SKM-1 treated with dmso at 0.1 percent for 144 hours (cell line): ENCODE measurements around the gene TMEM60.
"Not testable (repeated sequence)": the region's sequence is repeated elsewhere in the genome, so short reads cannot be mapped to it uniquely, and the experiment has no call there.

Experiments
- DNase-seq: peaks from one replicate; lab custom pipeline; 2025; ENCODE audit not compliant: unreplicated experiment; lab: John Stamatoyannopoulos, UW

Gene TMEM60, protein sequence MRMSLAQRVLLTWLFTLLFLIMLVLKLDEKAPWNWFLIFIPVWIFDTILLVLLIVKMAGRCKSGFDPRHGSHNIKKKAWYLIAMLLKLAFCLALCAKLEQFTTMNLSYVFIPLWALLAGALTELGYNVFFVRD

DNA sequence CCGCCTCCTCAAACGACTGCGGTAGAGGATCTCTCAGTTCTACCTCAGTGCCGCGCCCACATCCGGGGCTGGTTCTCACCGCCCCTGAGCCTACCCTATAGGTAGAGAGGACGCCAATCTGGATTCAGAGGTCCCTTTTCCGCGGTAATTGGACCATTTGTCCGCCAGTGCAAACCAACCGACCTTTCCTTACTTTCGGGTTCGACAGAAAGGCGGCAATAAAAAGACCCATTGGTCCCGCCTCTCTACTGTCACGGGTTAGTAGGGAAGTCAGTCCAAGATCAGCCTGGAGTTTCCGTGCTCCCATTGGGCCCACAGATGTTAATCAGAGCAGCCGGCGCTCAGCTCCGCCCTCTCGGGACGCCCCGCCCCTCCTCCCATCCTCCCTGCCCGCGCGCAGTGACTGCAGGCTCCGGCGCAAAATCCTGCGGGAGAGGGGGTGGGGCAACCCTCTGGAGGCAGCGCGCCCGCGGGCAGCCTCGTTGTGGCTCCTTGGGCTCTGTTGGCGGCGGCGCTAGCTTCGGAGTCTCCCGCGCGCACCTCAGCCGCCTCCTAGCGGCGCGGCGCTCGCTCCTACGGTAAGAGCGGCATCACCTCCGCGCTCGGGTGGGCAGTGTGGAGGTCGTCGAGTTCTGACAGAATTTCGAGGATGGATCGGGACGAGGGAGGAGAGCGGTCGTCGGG is at the start of gene TMEM60, which contains the start of gene PHTF2:
Gene TMEM60, minus strand, starts transcription at position 41 of the 684 bp plus-strand sequence. CDS start 4,061 bp downstream, outside the sequence.
Gene PHTF2, plus strand, starts transcription at position 380 of the 684 bp plus-strand sequence.
- peak; percentile 100 for DNase-seq

- no peak for DNase-seq
These were observed 48.3 kb upstream of the TMEM60 start for GRCh38 chr7:77846317-77847092.

DNA sequence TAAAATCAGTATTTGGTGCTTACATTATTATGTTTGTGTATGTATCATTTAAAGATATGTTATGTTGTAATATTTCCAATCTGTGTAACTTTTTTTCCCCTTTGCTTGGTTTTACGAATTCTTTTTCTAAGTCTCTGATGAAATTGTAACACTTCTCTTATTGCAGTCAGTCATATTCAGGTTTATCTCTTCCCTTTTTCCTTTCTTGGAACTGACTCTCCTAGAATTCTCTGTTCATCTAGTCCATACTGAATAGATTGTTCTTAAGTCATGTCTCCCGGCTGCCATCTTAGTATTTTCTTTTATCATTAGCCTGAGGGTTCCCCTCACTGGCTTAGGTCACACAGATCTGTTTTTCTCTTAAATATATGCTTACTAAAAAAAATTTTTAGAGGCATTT is 45.0 kb upstream of the TMEM60 start:
- no peak for DNase-seq

- no peak for DNase-seq
These were observed 41.7 kb upstream of the TMEM60 start for GRCh38 chr7:77839919-77840318.

- no peak for DNase-seq
These were observed 40.8 kb upstream of the TMEM60 start for GRCh38 chr7:77838929-77839491.

DNA sequence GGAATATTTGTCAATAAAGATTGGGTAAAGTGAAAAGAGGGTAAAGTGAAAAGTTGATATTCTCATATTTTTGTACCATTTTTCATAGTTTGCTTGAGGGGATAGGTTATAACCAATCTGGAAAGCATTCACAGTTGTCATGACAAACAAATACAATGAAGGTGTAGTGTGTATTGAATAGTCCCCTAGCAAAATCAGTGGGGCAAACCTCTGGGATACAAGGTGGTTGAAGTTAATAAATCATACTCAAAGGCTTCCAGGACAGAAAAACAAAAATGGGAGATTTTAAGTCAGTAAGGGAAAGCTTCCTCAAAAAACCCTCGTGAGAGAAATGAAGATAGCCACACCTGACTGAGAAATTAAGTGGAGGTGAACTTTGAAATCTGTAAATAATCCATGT is 39.7 kb upstream of the TMEM60 start:
- DNase-seq = no peak

- DNase-seq = no peak
These were observed 39.0 kb upstream of the TMEM60 start for GRCh38 chr7:77837275-77837674.

- DNase-seq = not testable (repeated sequence)
These were observed 38.2 kb upstream of the TMEM60 start for GRCh38 chr7:77836425-77836824.

- no peak for DNase-seq
These were observed 34.9 kb upstream of the TMEM60 start for GRCh38 chr7:77833136-77833535.

- DNase-seq = no peak
These were observed 33.7 kb upstream of the TMEM60 start for GRCh38 chr7:77831953-77832352.

GRCh38 chr7:77831481-77831880 is 33.2 kb upstream of the TMEM60 start:
- DNase-seq = no peak

DNA sequence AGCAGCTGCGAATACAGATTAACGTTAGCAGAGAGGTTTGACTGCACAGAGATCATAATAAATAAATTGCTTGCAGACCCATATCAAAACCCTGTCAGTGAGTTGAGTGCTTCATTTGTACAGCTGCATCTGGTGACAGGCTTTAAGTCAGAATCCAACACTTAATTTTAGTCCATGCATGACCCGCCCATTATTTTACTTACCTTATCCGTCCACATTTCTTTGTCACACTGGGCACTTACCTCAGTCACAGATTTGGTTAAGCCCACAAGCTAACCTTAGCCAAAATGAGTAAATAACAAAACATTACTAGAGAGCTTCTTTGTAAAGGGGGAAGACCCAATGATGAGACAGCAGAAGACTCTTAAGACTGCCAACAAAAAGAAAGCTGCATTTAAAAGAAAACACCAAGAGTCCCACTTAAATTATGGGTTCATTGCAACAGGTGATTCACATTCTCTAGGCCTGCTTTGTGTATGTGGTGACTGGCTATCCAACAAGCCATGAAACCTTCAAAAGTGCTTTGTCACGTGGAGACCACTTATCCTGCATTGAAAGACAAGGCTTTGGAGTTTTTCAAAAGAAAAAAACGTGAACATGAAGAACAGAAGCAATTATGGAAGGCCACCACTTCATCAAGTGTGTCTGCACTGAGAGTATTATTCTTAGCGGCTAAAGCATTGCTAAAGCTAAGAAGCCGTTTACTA is 32.6 kb upstream of the TMEM60 start:
- no peak for DNase-seq

DNA sequence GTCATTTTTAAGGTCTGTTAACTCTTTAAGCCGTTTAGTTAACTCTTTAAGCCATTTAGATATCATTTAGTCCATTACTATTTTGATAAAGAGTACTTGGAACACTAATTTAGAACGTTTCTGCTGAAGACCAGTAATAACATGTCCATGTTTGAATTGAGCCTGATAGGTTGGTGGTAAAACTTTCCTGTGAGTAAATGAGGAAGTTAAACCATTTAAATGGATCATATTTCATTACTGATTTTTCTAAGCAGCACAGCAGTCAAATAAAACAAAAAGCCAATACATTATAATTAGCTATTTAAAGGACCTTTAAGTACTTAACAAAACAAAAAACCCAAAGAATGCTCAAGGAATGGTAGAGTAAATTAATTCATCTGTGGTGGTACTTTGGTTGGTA is 29.8 kb upstream of the TMEM60 start:
- no peak for DNase-seq

DNA sequence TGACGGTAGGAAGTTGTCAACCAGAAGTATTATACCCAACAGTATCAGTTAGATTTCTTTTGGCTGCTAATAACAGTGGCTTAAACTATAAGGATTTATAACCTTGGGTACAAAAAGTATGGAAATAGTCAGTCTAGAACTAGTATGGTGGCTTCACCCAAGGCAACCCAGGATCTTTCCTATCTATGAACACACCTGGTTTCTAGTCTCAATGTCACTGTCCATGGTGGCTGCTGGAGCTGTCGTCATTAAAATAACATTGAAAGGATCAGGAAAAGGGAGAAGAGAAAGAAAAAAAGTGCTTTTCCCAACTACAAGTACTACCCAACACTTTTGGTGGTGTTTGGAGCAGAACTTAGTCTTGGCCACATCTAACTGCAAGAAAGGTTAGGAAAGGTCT is 28.1 kb upstream of the TMEM60 start:
- DNase-seq = no peak

- DNase-seq = peak; percentile 32
These were observed 26.9 kb upstream of the TMEM60 start for GRCh38 chr7:77825131-77825530.

DNA sequence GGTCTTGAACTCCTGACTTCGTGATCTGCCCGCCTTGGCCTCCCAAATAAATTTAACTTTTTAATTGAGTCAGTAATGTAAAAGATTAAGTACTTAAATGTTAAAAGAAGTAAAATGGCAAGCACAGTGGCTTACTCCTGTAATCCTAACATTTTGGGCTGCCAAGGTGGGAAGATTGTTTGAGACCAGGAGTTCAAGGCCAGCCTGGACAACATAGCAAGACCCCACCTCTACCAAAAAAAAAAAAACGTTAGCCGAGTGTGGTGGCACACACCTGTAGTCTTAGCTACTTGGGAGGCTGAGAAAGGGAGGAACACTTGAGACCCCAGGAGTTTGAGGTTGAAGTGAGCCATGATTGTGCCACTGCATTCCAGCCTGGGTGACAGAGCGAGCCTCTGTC is 26.4 kb upstream of the TMEM60 start:
- no peak for DNase-seq

DNA sequence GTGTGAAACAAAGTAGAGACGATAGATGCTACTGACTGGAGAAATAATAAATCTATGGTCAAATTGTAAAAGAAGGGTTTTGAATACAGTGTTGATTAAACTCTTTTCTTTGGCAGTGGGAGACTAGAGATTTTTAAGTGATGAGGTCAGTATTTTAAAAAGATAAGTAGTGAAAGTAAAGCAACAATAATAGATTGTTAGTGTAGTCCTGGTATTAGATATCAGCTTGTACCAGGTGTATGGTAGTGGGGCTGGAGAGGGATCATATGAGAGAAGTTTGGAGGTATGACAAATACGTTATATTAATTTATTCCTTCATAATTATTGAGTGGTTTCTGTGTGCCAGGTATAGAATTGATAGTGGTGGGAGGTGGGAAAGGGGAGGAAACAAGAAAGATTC is 25.6 kb upstream of the TMEM60 start:
- no peak for DNase-seq

- DNase-seq = no peak
These were observed 24.0 kb upstream of the TMEM60 start for GRCh38 chr7:77822269-77822668.

DNA sequence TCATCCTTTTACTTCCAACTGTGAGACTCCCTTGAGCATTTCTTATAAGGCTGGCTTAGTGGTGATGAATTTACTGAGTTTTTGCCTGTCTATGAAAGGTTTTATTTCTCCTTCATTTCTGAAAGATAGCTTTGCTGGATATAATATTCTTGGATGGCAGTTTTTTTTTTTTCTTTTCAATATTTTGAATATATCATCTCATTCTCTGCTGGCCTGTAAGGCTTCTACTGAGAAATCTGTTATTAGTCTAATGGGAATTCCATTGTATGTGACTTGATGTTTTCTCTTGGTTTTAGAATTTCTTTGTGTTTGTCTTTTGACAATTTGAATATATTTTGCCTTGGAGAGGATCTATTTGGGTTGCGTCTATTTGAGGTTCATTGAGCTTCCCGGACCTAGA is 22.7 kb upstream of the TMEM60 start:
- no peak for DNase-seq

- DNase-seq = no peak
These were observed 20.8 kb upstream of the TMEM60 start for GRCh38 chr7:77819021-77819420.

DNA sequence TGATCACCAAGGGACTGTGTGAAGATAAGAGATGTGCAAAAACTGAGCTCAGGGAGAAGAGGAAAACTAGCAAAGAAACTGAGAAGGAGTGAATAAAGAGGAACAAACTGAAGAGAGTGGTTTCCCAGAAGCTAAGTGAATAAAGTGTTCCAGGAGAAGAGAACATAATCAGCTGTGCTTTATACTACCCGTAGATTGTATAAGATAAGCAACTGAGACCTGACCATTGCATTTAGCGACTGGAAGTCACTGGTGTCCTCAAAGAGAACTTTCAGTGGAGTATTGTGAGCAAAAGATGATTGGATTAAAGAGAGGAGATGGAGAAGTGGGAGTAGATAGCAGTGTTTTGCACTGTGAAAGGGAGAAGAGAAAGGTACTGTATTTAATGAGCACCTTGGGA is 14.9 kb upstream of the TMEM60 start:
- DNase-seq = no peak
